Measurements from ENCODE around the gene IFRD2.
"Not testable (repeated sequence)": the region's sequence is repeated elsewhere in the genome, so short reads cannot be mapped to it uniquely, and the experiment has no call there.

The IFRD2 gene

DNA sequence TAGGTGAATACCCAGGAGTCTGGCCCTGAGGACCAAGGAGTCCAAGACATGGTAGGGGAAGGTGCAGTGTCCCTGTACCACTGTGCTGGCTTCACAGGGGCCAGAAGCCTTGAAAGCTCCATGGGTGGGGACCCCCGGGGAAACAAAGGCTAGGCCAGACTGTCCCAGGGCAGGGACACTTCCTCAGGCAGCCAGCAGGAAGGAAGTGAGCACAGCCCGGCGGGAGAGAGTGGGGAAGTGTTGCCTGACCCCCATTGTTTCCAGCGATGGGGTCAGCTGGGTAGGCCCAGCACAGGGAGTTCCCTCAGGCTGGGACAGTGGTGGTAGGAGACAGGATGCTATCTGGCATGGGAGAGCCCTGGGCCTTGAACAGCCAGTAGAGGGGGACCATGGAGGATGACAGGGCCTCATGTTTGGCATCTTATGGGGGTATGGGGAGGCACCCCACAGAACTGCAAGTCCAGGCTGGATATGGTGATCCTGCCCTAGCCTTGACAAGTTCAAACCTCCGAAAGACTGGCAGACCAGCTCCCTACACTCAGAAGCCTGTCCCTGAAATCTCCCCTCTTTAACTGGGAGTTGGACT lies 31.5 kb upstream of the IFRD2 start:
- DNase-seq: no peak

DNA sequence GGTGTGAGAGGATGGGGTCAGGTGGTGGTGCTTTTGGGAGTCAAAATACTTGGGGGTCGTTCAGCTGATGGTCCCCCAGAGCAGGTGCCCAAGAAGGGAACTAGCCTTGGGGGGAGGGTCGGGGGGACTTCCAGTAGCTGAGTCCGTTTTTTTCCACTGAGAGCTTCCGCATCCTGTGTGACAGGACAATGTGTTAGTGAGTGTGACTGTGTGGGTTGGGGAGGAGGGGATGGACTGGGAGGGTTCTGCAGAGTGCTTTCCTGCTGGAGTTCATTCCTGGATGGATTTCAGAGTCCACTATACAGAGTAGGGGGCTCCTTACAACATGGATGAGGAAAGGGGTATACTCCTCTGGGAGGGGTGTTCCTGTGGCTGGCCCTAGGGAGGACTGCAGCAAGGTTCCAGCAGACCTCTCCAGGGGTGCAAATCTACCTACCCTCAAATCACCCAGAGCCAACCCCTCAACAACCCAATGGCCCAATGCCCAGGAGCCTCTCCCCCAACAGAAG lies 30.9 kb upstream of the IFRD2 start:
- DNase-seq: no peak

DNA sequence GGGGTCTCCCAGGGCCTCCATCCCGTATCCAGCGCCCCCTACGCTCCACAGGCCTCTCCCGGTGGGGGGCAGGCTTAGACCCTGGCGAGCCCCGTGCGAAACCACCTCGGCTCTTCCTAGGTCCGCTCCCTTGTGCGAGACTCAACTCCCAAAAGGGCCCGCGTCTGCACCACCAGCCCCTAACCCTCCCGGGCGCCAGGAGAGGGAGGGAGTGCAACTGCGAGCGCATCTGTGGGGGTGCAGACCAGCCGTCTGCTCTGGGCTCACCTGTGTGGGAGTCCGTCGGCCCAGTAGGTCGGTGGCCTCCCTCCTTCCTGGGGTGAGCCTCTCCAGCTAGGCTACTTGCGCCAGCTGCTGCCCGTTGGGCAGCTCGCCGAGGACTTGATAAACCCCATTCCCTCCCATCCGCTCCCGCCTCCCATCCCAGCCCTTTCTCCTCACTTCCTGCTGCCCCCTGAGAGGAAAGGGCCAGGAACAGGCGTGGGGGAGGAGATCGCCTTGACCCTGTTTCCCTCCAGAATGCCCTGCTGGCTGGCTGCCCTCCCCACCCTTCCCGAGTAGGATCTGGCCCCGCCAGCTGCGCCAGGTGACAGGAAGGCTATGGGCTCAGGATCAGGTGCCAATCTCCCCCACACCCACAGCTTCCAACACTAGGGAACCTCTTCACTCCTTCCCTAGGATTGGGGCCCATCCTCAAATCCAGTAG lies 30.3 kb upstream of the IFRD2 start, which contains the start of gene HYAL2:
Gene HYAL2 (minus strand): TSS at position 360 of the 706 bp plus-strand sequence. CDS start 2,256 bp downstream, outside the sequence.
- no peak for DNase-seq

DNA sequence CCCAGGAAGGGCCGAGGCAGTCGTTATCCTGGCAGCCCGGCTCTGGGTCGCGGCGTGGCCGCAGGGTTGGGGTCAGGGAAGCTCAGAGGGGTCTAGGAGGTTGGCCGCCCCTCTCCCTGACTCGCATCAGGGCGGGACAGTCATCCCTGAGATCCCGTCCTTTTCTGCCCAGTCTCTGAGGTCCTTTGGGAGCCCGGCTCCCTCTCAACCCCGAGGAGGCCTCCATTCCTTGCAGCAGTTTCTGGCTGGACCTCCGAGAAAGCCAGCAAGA lies 29.8 kb upstream of the IFRD2 start:
- DNase-seq: no peak

DNA sequence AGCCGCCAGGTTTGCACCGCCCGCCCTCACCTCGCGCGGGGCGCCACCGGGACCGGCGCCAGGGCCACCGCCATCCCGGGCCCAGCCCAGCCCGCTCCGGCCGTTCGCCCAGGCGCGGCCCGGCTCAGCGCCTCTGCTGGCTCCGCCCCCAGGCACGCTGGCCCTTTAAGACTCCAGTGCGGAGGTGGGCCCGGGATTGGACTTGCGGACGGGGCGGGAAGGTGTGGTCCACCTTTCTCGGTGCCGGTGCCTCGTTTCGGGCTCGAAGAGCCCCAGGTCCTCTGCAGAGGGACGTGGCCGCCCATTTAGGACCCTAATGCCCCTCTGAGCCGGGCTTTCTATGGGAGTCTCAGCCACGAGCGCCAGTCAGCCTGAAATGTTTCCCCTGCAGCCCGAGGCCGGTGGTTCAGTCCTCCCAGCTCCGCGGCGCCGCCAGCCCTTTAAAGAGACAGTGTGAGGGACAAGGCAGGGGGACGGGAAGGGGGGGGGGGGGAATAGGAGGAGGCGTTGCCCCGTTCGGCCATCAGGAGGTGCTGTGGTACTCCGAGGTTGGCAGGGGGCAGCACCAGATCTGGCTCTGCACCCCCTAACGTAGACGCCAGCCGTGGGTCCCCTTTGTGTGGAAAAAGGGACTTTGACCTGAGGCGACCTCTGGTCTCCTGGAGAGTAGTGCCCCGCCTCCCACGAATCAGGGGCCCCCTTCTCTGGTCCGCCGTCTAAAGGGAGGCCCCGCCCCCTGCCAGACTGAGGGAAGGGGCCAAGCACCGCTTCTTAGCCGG lies 29.3 kb upstream of the IFRD2 start:
- DNase-seq: peak; percentile 91

DNA sequence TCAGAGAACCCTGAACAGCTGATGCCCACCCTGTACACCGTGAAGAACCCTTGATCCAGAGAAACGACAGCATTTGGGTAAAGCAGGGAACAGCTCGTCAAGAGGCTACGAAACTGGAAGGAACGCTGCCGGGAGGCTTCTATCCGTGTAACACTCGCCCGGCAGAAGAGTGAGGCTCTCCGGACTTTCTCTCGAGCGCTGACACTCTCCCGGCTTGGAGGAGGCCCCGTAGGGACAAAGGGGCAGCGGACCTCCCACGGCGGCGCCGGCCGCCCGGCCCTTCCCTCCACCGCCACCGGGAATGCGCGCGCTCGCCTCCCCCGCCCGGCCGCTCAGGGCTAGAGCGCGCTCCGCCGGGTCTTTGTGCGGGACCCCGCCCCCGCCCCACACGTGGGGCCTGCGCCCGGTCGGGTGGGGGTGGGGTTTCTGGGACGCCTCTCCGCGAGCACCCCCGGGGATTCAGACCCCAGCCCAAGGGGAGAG lies 28.7 kb upstream of the IFRD2 start:
- DNase-seq: peak; percentile 77

DNA sequence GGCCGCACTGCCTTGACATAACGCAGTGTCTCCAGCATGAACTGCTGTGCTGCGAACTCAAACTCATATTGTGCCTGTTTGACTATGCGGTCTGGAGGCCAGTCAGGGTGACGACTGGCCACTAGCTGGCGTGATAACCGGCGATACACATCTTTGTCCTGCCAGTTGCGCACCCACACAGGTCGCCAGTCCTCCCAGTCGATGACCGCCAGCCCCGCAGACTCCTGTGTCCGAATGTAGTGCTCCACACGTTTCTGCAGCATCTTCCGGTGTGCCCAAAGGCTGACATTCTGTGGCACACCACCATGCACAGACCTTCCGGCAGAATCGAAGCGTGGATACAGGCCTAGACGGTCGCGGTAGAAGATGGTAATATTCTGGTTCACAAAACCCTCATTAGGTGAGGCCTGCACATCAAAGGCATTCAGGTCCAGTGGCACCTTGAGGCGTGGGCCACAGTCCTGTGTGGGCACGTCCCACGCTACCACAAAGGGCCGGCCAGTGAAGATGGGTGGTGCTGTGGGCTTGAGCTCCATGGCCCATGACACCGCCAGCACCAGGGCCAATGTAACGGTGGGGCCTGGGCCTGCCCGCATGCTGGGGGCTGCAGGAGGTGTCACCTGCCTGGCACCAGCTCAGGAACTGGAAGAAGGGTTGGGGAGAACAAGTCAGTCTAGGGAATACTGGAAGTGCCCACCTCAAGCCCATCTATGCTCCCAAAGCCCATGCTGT lies 27.8 kb upstream of the IFRD2 start:
- no peak for DNase-seq

DNA sequence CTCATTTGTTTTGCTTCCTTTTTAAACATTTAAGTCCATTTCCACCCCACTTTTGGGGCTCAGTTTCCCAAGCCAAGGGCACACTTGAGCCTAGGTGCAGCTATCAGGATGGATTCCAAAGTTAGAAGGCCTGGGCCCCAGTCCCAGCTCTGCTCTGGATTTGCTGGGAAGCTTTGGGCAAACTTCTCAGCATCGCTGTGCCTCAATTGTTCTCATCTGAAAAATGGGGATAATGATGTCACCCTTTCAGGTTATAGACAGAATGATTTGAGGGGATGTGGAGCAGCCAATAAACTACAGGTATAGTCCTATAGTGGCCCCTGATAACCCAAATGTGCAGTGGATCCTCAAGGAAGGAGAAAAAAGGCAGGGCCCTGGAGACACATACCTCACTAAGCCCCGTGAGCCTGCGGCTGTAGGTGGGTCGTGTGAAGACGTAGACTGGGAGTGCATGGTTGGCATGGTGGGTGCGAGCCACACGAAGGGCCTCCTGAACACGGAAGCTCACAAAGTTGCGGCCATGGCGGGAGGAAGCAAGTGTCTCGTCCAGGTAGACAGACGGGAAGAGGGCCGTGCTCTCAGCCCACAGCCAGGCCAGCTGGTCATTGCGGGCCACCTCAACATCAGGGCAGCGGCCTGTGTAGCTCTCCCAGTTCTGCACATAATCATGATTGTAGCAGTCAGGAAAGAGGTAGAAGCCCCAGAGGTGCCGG lies 27.1 kb upstream of the IFRD2 start:
- no peak for DNase-seq

DNA sequence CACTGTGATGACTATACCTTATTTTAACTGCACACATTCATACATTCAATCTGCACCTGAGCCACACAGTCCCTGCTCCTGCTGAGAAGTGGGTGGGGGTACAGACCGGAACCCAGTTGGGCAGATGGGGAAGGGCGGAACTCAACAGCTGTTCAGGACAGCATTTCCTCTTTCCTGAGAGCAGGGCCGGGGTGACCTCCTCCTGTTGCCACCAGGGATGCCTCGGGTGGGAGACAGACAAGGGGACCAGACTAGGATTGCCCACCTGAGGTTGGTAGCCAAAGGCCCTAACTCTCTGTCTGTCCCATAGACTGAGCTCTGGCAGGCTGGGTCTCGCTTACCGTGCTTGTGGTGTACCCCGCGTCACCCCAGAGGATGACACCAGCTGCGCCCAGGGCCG lies 26.4 kb upstream of the IFRD2 start:
- DNase-seq: no peak

DNA sequence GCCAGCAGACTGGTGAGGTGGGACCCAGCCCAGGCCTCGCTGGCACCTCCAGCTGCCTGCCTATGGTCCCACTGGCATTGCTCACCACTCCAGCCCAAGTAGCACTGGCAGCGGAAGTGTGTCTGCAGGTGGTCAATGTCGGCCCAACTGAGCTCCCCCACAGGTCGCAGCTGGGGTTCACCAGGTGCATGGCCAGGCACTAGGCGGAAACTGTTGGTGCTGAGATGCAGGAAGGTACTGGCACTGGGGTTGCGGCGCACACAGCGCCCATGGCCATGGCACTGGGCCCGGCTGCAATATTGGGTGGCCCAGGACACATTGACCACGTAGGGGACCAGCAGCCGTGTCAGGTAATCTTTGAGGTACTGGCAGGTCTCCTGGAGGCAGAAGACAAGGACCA lies 25.9 kb upstream of the IFRD2 start:
- no peak for DNase-seq

DNA sequence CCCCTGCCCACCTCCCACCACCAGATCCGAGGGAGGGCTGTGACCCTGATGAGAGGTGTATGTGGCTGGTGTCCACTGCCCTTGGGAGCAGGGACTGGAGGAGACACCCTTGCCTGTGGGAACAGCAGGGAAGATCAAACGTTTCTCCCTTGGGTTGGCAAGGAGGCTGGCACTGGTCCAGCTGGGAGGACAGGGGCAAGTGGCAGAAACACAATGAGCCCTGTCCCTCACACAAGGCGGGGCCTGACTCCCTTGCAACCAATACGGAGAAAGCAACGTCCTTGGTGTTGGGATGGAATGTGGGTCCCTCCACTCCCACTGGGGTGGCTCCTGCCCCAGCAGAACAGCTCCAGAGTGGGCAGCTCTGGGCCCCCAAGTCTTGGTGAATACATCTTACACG lies 25.1 kb upstream of the IFRD2 start:
- no peak for DNase-seq

DNA sequence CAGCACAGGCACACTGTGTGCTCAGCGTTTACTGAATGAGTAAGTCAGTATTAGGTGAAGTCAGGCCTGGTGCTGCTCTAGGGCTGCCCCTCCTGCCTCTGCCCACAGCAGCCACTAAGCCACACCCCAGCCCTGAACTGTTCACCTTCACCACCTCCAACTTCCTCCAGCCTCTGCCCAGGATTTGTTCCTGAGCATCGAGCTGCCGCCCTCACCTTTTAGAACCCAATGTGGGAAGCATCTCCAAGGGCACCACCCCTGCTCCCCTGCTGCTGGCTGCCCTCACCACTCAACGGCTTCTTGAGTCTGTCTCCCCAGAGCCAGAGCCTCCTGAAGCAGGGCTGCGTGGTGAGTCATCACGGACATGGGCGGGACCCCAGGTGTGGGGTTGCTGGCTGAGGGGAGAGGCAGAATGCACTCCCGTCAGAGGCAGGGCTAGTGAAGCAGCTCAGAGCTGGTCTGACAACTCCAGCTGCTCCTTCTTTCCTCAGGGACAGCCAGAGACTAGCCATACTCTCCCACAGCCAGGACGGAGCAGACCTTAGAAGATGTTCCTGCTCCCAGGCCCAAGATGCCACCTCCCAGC lies 24.5 kb upstream of the IFRD2 start:
- no peak for DNase-seq

DNA sequence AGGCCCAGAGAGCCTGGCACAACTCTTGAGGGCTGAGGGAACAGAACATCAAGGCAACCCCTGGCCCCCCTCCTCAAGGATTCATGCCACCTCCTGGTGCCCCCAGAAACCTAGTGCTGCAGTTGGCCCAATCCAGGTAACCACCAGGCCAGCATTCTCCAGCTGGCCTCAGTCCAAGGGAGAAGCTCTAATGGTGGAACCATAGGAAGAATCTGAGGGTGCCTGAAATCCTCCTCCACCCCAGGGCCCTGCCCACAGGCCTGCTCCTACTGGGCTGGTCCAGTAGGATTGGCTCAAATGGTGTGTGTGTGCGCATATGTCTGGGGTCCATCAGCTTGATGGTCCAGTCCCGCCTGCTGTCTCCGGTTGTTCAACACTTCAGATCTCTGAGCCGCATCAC lies 22.6 kb upstream of the IFRD2 start:
- no peak for DNase-seq

DNA sequence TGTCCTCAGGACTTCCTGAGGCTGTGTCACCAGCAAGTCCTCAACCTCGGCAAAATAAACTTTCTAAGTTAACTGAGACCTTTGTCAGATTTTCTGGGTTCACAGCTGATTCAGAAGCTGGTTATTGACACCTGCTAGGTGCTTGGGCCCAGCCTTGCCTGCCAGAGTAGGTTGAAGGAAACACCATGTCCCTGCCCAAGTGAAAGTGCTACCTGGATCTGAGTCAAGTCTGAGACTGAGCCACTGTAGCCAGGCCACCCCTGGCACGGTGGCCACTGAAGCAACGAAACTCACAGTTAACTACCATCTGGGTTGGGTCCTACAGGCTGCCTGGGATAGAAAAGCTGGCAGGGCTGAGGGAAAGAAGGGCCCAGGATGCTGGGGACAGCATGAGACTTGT lies 22.1 kb upstream of the IFRD2 start:
- no peak for DNase-seq

DNA sequence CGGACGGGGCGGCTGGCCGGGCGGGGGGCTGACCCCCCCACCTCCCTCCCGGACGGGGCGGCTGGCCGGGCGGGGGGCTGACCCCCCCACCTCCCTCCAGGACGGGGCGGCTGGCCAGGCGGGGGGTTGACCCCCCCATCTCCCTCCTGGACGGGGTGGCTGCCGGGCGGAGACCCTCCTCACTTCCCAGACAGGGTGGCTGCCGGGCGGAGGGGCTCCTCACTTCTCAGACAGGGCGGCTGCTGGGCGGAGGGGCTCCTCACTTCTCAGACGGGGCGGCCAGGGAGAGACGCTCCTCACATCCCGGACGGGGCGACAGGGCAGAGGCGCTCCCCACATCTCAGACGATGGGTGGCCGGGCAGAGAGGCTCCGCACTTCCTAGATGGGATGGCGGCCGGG lies 19.8 kb upstream of the IFRD2 start:
- DNase-seq: not testable (repeated sequence)

DNA sequence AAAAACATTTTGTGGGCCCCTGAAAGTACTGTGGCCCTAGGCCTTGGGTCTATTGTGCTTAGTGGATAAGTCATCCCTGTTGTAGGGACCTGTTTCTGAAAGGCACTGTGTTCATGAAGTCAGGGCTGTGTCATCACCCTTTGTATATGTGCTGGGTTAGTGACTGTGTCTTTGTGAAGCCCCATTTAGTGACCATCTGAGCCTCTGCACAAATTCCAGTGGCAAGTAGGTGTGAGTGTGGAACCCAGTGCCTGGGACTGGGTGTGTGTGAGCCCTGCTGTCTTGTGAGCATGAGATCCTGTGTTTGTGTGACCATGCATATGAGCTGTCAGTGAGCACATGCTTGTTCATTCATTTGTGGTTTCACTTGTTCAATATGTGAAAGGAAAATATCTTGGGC lies 12.4 kb upstream of the IFRD2 start:
- DNase-seq: no peak

DNA sequence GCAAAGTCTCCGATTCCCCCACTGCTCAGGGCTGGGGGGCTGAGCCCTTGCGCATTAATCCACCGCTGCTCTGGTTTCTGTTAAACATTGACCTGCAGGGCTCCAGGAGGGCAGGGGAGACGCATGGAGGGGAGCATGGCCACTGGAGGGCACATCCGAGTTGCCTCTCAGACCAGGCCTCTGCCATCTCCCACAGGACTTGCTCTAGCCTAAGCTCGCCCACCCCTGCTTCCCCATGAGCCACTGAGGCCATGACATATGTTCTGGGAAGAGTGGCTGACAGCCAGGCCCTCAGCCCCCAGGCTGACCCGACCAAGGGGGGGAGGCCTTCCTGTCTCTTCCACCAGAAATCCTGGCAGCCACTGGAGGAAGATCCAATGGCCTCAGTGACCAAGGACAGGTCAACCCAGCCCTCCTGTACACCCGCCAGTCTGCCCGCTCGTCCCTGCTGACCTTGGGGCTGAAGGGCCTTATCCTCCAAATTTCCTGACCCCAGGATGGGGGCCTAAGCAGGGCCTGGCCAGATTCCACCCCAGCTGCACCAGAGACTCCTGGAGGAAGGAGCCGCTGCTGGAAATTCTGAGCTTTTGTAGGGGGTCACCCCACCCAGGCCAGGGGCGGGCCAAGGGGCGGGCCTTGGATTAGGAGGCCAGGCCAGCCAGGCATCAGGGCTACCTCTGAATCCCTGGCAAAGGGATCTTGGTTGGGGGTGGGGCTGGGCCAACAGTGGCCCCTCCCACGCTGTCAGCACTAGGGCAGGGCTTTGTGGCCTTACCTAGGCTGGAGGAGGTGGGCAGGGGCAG lies 11.0 kb upstream of the IFRD2 start, which contains the start of gene HYAL1:
Gene HYAL1 (minus strand): TSS at position 562 of the 803 bp plus-strand sequence. CDS start 618 bp downstream, outside the sequence.
- DNase-seq: no peak

DNA sequence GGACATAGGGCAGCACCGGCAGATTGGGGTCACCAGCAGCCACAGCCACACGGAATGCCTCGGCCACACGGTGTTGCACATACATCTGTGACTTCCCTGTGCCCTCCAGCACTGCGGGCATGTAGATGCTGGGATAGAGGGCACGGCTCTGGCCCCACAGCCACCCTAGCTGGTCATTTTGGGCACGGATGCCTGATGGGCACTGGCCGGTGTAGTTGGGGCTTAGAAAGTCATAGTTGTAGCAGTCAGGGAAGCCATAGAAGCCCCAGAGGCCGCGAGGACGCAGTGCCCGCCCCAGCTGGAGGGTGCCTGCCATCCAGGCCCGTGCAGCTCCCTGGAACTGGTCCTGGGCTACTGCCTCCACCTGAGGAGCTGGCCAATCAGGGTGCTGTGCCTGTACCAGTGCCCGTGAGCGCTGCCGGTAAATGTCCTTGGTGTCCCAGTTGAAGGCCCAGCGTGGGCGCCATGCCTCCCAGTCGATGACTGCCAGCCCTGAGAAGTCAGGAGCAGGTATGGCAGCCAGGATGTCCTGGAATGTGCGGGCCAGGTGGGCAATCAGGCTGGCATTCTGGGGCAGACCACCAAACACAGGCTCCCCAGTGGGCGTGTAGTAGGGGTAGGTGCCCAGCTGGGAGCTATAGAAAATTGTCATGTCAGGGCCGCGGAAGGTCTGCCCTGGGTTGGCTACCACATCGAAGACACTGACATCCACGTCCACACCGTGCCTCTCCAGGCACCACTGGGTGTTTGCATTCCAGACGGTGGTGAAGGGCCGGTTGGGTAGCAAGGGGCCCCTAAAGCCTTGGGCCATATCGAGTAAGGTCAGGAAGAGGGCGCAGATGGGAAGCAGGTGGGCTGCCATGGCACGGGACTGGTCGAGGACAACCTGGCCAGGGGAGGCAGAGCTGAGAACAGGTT lies 10.1 kb upstream of the IFRD2 start:
- DNase-seq: no peak

DNA sequence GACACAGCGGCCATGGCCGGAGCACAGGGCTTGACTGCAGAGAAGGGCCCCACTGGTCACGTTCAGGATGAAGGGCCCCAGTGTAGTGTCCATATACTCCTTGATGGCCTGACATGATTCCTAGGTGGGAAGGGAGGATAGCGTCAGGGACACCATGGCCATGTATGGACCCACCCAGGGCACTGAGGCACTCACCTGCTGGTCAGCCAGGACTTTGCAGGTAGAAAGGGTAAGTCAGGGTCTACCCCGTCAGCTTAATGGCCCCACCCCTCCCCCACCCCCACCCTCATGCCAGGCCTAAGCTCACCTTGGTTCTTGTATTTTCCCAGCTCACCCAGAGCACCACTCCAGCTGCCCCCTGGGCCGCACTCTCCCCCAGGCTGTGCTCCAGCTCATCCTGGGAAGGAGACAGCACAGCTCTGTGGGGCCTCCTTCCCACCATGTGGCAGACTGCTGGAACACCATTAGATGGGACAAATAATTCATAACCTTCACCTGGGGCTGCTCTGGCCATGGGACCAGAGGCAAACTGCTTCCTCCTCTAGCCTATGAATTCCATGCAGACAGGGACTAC lies 8.5 kb upstream of the IFRD2 start:
- no peak for DNase-seq

Data from fibroblast of skin of right biceps (primary cell).